Right renal cortex interstitium (tissue), 3 donors: ENCODE measurements around the gene PTPRG. TPM values are rescaled to one million over a fixed set of nuclear protein-coding genes. Genes with fewer than 3 reads are reported as not detected.
A peak's percentile ranks its signal among the peaks of the same experiment; 100 is the strongest.

ENCODE experiments used
- DNase-seq, 3 donors: peaks; one replicate each; pipeline ENCODE4 v3.0.0-alpha.2; 2013; ENCODE audit warnings: low read depth in 3 of 3, low spot score in 2 of 3
- polyA plus RNA-seq, 3 donors: library from polyadenylated mRNA; unstranded; fragments of 120-200 nt; gene quantifications; one replicate each; pipeline ENCODE4 v1.2.1, GENCODE V29; 2013; ENCODE audit not compliant: insufficient read length in 3 of 3

The PTPRG gene
- polyA plus RNA-seq, 3 donors, result 87.3 to 97.7 (median 93.7) TPM

DNA sequence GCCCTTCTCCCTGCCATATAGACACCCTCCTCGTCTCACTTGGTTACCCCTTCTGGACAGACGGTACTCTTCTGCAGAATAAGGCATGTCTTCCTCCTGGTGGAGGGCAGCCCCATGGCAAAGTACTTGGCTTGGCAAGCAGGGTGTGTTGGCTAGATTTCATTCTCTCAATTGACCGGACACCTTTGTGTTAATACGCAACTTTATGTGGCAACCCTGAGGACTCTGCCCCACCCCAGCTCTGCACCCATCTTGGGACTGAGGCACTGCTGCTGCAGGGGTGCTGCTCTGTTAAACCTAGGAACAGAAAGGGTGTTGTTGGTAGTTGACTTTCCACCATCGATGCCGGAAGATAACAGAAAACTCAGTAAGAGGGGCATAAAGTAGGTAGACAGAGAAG, 55.2 kb downstream of the PTPRG start:
- DNase-seq, result no peak

GRCh38 chr3:61617041-61617440, 55.7 kb downstream of the PTPRG start:
- DNase-seq, result peak in 1 of 3 donors; percentile 25

- no peak for DNase-seq
Measured at GRCh38 chr3:61617651-61618050, 56.3 kb downstream of the PTPRG start.

DNA sequence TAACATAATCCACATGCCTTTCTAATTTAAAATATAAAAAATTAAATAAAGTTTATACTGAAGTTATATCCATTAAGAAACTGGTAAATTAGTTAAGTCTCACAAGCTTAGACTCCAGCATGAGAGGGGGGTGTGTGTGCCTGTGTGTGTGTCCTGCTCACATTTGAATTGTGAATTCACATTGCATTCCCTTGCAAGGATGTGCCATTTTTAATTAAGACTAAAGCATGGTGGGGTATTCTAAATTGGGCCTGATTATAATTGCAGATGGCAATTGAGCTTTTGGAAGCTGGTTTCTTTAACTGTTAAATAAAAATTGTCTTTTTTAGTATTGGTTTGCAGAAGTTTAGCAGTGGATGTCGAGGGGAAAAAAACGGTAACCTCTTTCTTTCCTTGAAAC, 56.9 kb downstream of the PTPRG start:
- no peak for DNase-seq

DNA sequence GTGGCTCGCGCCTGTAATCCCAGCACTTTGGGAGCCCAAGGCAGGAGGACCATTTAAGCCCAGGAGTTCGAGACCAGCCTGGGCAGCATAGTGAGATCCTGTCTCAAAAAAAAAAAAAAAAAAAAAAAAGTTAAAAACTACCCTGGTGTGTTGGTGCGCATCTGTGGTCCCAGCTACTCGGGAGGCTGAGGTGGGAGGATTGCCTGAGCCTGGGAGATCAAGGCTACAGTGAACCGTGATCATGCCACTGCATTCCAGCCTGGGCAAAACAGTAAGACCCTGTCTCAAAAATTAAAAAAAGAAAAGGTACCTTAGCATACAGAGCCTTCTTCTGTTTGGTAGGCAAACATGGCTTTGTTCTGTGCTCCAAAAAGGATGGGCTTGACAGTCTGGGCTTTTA, 57.5 kb downstream of the PTPRG start:
- DNase-seq, result no peak

DNA sequence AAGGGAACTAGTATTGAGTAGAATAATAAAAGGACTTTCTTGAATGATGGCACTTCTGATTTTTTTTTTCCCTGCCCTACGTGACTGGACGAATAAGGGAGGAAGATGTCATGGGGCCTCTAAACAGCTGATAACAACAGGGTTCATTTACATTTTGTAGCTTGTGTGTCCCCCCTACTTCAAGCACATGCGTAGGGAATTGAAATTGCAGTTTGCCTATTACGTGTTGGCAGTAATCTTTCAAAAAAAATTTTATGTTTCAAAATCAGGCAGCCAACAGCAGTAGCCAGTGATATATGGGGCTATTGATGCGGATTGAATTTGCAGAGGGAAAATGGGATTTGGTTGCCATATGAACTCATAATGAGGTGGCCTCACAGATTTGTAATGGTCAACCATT, 58.7 kb downstream of the PTPRG start:
- no peak for DNase-seq

DNA sequence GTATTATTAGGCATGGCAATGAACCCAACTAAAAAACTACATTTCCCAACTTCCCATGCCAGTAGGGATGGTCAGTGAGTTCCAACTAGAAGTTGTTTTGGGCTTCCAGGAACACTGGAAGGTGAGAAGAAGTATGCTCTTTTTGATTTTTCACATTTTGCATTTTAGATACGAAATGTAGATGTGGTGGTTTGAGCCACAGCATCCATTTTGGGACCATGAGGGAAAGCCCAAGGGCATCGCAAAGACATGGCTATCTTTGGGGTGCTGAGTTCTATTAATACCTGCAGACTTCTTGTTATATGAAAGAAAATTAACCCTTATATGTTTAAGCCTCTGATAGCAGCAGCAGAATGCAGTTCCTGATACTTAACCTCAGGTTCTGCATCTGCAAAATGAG, 62.9 kb downstream of the PTPRG start:
- no peak for DNase-seq

DNA sequence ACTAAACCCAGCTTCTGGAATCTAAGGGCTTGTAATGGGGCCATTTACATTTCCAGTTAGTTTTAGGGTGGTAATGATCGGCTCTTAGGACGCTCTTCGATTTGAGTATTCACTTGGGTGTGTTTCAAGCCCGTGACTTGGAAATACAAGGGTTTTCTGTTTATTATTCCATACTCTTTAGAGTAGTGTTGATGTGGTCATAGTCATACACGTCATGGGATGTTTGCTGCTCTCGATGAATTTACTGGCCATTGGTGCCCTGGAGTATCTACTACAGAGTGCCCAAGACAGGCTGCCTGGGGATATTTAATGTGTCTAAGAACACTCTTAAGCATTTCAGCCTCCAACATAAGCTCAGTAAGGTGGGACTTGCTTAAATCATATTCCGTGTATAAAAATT, 64.1 kb downstream of the PTPRG start:
- no peak for DNase-seq

DNA sequence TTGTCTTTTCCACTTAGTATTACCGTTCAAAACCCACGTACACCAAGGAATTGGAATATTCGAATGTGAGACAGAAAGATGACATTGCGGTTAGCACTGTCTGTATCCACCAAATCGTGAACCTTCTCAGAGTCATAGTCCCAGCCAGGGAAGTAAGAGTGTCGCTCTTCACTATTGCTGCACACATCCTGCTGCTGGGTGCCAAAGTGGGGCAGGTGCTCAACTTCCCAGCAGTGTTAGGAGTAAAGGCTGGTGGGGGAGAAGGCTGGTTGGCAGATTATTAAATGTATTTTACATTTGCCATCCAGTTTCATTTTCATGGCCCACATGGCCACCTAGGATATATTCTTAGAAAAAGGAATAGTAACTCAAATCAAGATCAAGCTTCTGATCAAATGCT, 65.1 kb downstream of the PTPRG start:
- DNase-seq, result no peak

GRCh38 chr3:61627768-61628185, 66.4 kb downstream of the PTPRG start:
- no peak for DNase-seq

GRCh38 chr3:61628636-61629035, 67.3 kb downstream of the PTPRG start:
- DNase-seq, result no peak

GRCh38 chr3:61629442-61629841, 68.1 kb downstream of the PTPRG start:
- no peak for DNase-seq

DNA sequence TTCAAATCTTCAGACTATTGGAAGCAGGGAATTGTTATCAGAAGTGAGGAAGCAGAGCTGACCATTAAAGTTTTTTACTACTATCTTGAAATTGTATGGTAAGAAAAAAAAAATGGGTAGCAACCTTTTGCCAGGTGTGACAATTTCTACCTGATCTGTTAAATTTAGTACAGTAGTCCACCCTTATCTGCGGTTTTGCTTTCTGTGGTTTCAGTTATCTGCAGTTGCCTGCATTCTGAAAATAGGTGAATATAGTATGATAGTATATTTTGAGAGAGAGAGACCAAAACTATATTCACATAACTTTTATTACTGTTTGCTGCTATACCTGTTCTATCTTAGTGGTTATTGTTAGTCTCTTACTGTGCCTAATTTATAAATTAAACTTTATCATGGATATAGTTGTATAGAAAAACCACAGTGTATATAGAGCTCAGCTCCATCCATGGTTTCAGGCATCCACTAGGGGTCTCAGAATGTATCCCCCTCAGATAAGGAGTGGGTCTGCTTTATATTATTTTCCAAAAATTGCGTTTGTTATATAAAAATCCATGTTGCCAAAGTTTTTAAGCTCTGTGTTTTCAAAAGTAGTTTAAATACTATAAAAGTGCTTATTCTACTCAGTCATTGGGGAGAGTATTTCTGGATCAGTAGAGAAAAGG, 69.9 kb downstream of the PTPRG start:
- no peak for DNase-seq

GRCh38 chr3:61632568-61633175, 71.3 kb downstream of the PTPRG start:
- DNase-seq, result no peak

GRCh38 chr3:61634678-61635077, 73.3 kb downstream of the PTPRG start:
- no peak for DNase-seq

DNA sequence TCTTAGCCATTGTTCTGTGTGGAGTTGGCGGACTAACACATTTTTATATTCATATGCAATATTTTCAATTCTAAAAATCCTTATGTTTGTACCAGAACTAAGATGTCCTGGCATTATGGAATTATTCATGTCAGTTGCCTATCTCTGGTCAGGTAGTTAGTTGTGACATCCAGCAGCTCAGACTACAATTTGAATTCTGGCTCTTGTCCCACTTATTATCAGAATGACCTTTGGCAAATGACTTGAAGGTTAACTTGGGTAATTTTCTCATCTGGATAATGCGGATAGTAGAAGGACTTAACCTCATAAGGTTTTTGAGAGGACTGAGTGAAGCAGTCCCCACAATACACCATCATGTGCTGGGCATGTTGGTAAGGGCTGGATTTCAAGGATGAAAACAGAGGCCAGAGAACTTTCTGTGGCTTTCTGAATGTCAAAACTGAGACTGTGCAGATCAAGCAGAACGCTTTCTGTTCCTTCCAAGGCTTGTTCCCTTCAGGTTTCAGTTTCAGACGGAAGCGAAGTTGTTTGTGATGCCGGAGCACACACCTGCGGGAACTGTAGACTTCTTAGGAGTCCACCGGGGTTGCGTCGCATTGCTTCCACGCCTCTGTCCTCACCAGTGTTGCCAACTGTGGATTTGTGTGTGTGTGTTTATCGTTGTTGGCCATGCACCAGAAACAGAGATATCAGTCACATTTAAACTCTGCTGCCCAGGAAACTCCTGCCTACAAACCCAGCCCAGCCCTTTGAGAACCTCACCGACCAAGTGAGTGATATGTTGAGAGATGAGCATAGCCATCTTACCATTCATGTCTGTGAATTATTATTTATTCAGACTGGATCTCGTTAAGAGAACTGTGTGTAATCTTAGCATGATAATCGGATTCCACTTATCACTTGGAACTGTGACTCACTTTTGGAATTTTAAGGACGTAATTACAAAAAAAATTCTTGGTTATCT, 76.0 kb downstream of the PTPRG start:
- DNase-seq, result no peak

DNA sequence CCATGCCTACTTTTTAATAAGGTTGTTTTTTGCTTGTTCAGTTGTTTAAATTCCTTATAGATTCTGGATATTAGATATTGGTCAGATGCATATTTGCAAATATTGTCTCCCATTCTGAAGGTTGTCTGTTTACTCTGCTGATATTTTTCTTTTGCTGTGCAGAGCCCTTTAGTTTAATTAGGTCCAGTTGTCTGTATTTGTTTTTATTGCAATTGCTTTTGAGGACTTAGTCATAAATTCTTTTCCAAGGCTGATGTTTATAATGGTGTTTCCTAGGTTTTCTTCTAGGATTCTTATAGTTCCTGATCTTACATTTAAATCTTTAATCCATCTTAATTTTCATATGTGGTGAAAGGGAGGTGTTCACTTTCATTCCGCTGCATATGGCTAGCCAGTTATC, 77.4 kb downstream of the PTPRG start:
- DNase-seq, result no peak

- DNase-seq, result no peak
Measured at GRCh38 chr3:61639991-61640390, 78.6 kb downstream of the PTPRG start.

DNA sequence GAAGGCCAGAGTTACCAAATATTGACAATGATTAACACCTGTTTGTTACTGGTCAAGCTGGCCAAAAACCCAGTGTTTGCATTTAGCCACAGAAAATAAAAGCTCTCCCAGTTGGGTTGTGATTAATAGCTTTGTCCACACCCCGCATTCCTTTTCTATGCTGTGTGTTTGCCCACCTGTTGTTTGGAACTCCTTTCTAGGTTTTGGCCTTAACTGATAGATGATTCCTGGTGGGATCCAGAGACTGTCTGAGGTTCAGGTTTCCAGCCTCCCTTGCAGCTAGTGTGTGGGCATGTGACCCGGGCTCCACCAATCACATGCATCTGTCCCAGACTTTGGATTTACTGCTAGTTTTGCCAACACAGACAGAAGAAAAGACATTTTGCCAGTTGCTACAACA, 83.8 kb downstream of the PTPRG start:
- no peak for DNase-seq

DNA sequence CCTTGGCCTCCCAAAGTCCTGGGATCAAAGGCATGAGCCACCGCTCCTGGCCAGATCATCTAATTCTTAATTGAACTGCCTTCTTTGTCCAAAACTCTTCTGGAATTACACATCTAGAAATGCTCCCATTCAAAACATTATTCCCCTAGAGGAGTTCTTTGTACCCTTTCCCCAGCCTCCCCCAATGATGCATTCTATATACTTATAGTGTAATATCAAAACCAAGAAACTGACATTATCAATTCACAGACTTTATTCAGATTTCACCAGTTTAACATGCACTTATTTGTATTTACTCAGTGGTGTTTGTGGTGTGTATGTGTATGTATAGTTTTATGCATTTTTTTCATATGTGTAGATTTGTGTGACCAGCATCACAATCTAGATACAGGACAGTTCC, 85.0 kb downstream of the PTPRG start:
- DNase-seq, result no peak

GRCh38 chr3:61646851-61647525, 85.6 kb downstream of the PTPRG start:
- DNase-seq, result no peak
